ENCODE data around the gene PTPRD. TPM values are rescaled to one million over a fixed set of nuclear protein-coding genes. Genes with fewer than 3 reads are reported as not detected.
"Not testable (repeated sequence)": the region's sequence is repeated elsewhere in the genome, so short reads cannot be mapped to it uniquely, and the experiment has no call there.

Gene PTPRD
- total RNA-seq, 1 donor from 2014 or later, result 109 TPM

- Mint-ChIP-seq H3K27ac (no peak overlapping the region), H3K36me3 (no peaks in the 10 kb centered on the region), H3K9me3 (peaks cover 19% of the 10 kb centered on the region), H3K4me3 (no peak overlapping the region), H3K4me1 (no peaks in the 10 kb centered on the region), H3K27me3 (ENCODE audit: low read depth) (no peaks in the 10 kb centered on the region)
- DNase-seq (ENCODE audit: low spot score in 2 of 2, unreplicated experiment in 2 of 2), result no peak
- TF ChIP-seq CTCF (IDR thresholded peaks at IDR 0.05; ENCODE audit: unreplicated experiment), result no peak
Measured at GRCh38 chr9:8946461-8946860, 1666.3 kb downstream of the PTPRD start.

GRCh38 chr9:8943392-8943791 is 1669.4 kb downstream of the PTPRD start:
- no peak for TF ChIP-seq CTCF (IDR thresholded peaks at IDR 0.05; ENCODE audit: unreplicated experiment)
- Mint-ChIP-seq H3K9me3 (peaks cover 19% of the 10 kb centered on the region), H3K27ac (no peak overlapping the region), H3K4me1 (no peaks in the 10 kb centered on the region), H3K36me3 (no peaks in the 10 kb centered on the region), H3K4me3 (no peak overlapping the region), H3K27me3 (ENCODE audit: low read depth) (no peaks in the 10 kb centered on the region)
- no peak for DNase-seq (ENCODE audit: low spot score in 2 of 2, unreplicated experiment in 2 of 2)

- no peak for TF ChIP-seq CTCF (IDR thresholded peaks at IDR 0.05; ENCODE audit: unreplicated experiment)
- H3K36me3 Mint-ChIP-seq, result no peaks in the 10 kb centered on the region
- DNase-seq (ENCODE audit: low spot score in 2 of 2, unreplicated experiment in 2 of 2), result no peak
- H3K27me3 Mint-ChIP-seq (ENCODE audit: low read depth), result no peaks in the 10 kb centered on the region
- H3K9me3 Mint-ChIP-seq, result peaks cover 18% of the 10 kb centered on the region
- no peaks in the 10 kb centered on the region for H3K4me1 Mint-ChIP-seq
- H3K27ac Mint-ChIP-seq, result no peak overlapping the region
- no peak overlapping the region for H3K4me3 Mint-ChIP-seq
Measured at GRCh38 chr9:8940650-8941049, 1672.2 kb downstream of the PTPRD start.

GRCh38 chr9:8926461-8926860 is 1686.3 kb downstream of the PTPRD start:
- TF ChIP-seq CTCF (IDR thresholded peaks at IDR 0.05; ENCODE audit: unreplicated experiment), result no peak
- no peak overlapping the region for H3K4me3 Mint-ChIP-seq

GRCh38 chr9:8924562-8924961 is 1688.2 kb downstream of the PTPRD start:
- H3K9me3 Mint-ChIP-seq, result peaks cover 4% of the 10 kb centered on the region
- no peak overlapping the region for H3K4me3 Mint-ChIP-seq

More at GRCh38 chr9:8926461-8926860, 1686.3 kb downstream of the PTPRD start:
- H3K27ac Mint-ChIP-seq, result no peak overlapping the region
- H3K27me3 Mint-ChIP-seq (ENCODE audit: low read depth), result no peaks in the 10 kb centered on the region
- no peak for DNase-seq (ENCODE audit: low spot score in 2 of 2, unreplicated experiment in 2 of 2)
- no peaks in the 10 kb centered on the region for H3K36me3 Mint-ChIP-seq
- peaks cover 8% of the 10 kb centered on the region for H3K9me3 Mint-ChIP-seq
- H3K4me1 Mint-ChIP-seq, result no peaks in the 10 kb centered on the region

GRCh38 chr9:8920478-8921183 is 1692.2 kb downstream of the PTPRD start:
- not testable (repeated sequence) for H3K36me3 Mint-ChIP-seq; H3K27ac Mint-ChIP-seq; H3K9me3 Mint-ChIP-seq; H3K27me3 Mint-ChIP-seq (ENCODE audit: low read depth); H3K4me1 Mint-ChIP-seq; DNase-seq (ENCODE audit: low spot score in 2 of 2, unreplicated experiment in 2 of 2); H3K4me3 Mint-ChIP-seq

More at GRCh38 chr9:8924562-8924961, 1688.2 kb downstream of the PTPRD start:
- DNase-seq (ENCODE audit: low spot score in 2 of 2, unreplicated experiment in 2 of 2), result no peak
- TF ChIP-seq CTCF (IDR thresholded peaks at IDR 0.05; ENCODE audit: unreplicated experiment), result no peak
- Mint-ChIP-seq H3K27me3 (ENCODE audit: low read depth) (no peaks in the 10 kb centered on the region), H3K36me3 (no peaks in the 10 kb centered on the region), H3K4me1 (no peaks in the 10 kb centered on the region), H3K27ac (no peak overlapping the region)

Data from mesothelial cell of epicardium (in vitro differentiated cells).